NCI-H187 (cell line): ENCODE results near the gene SLC5A2.
"Not testable (repeated sequence)": the region's sequence is repeated elsewhere in the genome, so short reads cannot be mapped to it uniquely, and the experiment has no call there.

Source experiments
- DNase-seq, 2 experiments: peaks; one replicate each; lab custom pipeline; 2025; lab: John Stamatoyannopoulos, UW

SLC5A2 gene

DNA sequence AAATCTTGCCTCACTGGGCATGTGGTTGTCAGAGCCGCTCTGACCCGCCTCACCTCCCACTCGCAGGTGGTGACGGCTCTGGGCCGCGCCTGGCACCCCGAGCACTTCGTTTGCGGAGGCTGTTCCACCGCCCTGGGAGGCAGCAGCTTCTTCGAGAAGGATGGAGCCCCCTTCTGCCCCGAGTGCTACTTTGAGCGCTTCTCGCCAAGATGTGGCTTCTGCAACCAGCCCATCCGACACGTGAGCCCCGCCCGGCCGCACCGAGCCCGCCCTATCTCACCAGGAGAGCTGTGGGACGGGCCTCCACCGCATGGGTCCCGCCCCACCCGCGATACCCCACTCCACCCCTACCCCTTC lies 7.0 kb upstream of the SLC5A2 start:
- no peak for DNase-seq

GRCh38 chr16:31476303-31477219 lies 6.4 kb upstream of the SLC5A2 start:
- no peak for DNase-seq

DNA sequence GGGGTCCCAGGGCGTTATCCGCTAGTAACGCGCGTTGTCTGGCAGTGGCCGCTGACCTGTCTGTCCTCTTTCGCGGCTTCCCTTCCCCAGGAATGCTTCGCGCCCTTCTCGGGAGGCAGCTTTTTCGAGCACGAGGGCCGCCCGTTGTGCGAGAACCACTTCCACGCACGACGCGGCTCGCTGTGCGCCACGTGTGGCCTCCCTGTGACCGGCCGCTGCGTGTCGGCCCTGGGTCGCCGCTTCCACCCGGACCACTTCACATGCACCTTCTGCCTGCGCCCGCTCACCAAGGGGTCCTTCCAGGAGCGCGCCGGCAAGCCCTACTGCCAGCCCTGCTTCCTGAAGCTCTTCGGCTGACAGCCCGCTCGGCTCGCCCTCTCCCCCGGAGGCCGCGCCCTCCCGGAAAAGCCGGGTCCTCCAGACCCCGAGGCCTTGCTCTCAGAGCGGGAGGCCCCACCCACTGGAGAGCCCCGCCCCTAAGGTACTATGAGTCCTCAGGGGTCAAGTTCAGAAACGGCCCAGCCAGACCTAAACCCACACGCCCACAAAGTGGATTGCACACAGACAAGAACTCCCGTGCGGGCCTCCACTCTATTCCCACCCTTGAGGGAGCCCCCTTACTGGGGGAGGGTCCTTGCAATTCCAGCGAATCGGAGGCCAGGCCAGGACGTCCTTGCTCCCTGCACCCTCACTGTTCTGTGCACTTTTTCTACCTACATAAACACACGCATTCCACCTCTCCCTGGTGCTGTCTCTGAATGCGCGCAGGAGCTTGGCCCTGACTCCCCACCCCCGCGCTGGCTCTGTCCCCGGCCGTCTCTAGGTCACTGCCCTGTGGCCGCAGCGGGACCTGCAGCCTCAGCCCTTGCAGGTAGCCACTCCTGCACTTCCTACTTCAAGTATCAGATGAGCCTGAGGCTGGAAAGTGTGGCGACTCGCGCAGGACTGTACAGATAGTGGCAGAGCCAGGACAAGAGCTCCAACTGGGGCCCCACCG lies 5.4 kb upstream of the SLC5A2 start:
- no peak for DNase-seq

DNA sequence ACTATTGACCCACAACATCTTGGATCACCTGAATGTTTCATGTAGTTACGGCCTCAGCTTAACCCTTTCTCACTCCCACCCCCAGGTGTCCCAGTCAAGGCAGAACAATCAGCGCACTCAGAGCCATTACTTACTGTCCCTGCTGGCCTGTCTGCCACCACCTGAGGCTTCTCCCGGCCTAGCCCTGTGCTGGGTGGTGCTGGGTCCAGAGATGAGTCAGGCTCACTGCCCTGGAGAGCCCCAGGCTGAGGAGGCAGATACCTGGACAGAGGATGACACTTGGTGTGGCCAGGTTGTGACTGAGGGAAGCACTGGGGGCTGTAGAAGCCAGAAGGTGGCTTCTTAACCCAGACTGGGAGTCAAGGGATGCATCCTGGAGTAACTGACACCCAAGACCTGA lies 4.0 kb upstream of the SLC5A2 start:
- no peak for DNase-seq

DNA sequence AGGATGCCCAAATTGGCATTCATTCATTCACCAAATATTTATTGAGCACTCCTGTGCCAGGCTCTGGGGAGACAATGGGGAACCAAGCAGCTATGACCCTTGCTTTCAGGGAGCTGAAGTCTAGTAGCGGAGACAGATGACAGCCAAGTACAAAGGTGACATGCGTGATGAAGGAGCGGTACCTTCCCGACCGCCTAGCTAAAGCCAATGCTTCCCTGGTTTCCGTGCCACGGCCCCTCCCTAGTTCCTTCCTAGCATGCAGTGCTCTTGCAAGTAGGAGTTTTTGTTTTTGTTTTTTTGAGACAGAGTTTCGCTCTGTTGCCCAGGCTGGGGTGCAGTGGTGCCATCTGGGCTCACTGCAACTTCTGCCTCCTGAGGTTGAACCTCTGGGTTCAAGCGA lies 3.2 kb upstream of the SLC5A2 start:
- no peak for DNase-seq

DNA sequence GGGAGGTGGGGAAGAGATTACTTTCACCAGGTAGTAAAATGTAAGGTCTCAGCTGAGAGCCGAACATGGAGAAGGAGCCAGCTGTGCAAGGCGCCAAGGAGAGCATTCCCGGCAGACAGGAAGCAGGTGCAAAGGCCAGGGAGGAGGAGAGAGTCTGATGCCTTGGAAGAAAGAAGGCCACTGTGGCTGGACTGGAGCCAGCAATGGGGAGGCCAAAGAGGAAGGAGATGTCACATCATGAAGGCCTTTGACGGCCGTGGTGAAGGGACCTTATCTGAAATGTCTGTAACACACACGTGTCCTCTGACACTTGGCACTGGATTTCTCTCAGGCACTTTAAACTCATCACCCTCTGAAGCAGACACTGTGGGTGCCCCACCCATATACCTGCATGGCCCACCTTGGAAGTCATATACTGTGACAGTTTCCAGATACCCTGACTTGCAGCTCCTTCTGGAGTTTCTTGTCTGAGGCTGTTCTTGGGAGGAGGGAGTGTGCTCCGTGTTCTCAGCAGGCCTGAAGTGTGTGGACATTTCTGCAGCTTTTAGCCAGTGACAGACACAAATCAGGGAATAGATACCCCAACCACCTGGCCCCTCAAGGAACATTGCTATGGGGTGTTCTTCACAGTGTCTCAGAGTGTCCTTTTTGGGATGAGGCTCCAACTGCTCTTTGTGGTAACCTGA lies 1.9 kb upstream of the SLC5A2 start:
- DNase-seq = no peak

GRCh38 chr16:31484048-31484447 lies 1.1 kb downstream of the SLC5A2 start:
- not testable (repeated sequence) for DNase-seq

- no peak for DNase-seq
Measured at GRCh38 chr16:31484491-31485171, 1.7 kb downstream of the SLC5A2 start.

- DNase-seq = no peak
Measured at GRCh38 chr16:31485571-31485970, 2.6 kb downstream of the SLC5A2 start.

GRCh38 chr16:31486045-31486444 lies 3.1 kb downstream of the SLC5A2 start:
- no peak for DNase-seq

- no peak for DNase-seq
Measured at GRCh38 chr16:31487071-31487719, 4.3 kb downstream of the SLC5A2 start.

DNA sequence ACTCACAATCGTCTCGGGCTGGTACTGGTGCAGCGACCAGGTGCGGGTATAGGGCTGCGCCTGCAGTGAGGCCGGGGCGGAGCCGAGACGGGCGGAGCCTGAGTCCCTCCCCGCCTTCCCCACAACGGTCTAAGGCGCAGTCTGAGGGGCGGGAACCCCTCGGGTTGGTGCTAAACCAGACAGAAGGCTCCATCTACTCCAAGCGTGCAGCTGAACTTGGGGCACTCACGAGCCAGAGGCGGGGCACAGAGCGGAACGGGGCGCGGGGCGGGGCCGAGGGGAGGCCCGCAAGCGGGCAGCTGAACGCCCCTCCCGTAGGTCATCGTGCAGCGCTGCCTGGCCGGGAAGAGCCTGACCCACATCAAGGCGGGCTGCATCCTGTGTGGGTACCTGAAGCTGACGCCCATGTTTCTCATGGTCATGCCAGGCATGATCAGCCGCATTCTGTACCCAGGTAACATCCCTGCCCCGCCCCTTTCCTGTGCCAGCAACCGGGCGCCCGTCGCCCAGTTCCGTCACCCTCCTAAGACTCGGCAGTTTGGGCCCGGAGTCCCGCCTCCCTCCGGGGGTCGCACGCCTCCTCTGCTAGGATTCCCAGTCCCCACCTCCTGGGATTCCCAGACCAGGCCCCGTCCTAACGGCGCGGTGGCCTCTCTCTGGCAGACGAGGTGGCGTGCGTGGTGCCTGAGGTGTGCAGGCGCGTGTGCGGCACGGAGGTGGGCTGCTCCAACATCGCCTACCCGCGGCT lies 5.0 kb downstream of the SLC5A2 start:
- DNase-seq = no peak

DNA sequence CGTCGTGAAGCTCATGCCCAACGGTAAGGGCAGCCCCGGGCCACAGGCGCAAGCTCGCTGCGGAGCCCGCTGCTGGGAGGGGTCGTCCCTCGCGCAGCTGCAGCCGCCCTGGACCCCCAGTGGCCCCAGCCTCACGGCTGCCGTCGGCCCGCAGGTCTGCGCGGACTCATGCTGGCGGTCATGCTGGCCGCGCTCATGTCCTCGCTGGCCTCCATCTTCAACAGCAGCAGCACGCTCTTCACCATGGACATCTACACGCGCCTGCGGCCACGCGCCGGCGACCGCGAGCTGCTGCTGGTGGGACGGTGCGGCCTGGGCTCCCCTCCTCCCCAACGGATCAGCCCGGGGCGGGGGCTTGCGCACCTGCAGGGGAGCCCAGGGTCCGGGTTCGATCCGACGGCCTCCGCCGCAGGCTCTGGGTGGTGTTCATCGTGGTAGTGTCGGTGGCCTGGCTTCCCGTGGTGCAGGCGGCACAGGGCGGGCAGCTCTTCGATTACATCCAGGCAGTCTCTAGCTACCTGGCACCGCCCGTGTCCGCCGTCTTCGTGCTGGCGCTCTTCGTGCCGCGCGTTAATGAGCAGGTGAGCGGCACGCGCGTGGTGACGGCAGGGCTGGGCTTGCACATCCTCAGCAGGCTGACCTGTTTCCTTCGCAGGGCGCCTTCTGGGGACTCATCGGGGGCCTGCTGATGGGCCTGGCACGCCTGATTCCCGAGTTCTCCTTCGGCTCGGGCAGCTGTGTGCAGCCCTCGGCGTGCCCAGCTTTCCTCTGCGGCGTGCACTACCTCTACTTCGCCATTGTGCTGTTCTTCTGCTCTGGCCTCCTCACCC lies 5.8 kb downstream of the SLC5A2 start:
- DNase-seq = no peak

DNA sequence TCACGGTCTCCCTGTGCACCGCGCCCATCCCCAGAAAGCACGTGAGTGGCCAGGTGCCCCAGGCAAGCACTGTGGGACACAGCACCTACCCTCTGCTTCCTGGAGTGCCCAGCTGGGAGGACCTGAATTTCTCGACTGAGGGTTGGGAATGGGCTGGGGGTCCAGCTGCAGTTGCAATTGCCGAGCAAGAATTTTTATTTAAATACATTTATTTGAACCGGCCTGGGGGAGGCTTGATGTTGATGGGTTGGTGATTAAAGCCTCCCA lies 6.3 kb downstream of the SLC5A2 start:
- DNase-seq = no peak

- no peak for DNase-seq
Measured at GRCh38 chr16:31489616-31490584, 7.0 kb downstream of the SLC5A2 start.

DNA sequence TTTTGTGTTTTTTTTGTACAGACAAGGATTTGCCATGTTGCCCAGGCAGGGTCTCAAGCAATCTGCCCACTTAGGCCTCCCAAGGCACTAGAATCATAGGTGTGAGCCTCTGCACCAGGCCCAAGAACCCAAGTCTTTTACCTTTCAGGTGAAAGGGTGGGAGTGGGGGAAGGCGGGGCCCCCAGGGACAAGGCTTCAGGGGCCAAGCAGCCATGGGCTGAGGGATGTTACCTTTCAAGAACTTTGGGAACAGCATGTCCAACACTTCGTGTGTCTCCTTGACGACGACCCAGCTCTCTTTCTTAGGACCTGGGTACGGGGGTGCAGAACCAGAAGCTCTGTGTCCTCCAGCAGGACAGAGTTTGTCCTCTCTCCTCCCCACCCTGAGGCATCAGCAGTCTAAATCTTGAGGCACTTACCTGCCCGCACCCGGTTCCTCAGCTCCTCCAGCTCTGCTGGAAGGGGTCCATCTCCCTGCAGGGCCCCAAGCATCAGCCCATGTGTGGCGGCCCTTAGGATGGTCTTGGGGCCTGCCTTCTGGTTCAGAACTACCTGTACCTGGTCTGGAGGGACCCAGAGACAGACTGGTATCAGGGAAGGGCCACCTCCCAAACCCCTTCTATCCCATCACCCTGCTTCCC lies 9.0 kb downstream of the SLC5A2 start:
- DNase-seq = no peak

DNA sequence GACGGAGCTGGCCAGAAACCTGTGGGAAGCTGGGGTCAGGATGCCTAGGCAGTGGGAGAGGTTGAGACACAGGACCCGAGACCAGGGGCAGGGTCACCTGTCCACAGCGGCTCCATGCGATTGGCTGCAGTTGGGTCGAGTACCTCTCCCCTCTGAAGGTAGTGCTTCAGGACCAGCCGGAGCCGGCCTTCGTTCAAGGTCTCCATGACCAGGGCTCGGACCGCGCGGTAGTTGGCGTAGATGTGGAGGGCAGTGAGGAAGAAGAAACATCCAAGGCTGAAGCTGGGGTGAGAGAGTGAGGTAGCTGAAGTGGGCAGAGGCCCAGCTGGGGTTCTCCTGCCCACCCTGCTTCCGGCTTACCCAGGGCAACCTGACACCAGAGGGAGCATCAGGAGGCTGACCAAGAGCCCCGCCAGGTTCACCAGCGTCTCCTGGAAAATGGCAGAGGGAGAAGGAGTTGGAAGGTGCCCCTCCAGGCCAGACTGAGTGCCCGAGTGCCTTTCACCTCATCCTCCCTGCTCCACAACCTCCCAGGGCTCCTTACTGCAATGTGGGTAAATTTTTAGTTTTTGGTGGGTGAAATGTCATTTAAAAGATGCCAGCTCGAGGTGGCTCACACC lies 10.7 kb downstream of the SLC5A2 start:
- DNase-seq = no peak

- no peak for DNase-seq
Measured at GRCh38 chr16:31496670-31497069, 13.7 kb downstream of the SLC5A2 start.
